ENCODE results near the gene ERICH6B. TPM values are rescaled to one million over a fixed set of nuclear protein-coding genes. Genes with fewer than 3 reads are reported as not detected.
"Not testable (repeated sequence)": the region's sequence is repeated elsewhere in the genome, so short reads cannot be mapped to it uniquely, and the experiment has no call there.

ERICH6B gene
- total RNA-seq (not detected), polyA plus RNA-seq (not detected)
- long read RNA-seq, donor 1, partial matches to known transcripts, result 0 of 1 reads
- long read RNA-seq, donor 1, other reads (novel, unspliced or antisense), result 1 of 1 reads
- long read RNA-seq, donor 2, result 0 reads
- long read RNA-seq, donor 3, partial matches to known transcripts, result 0 of 7 reads
- long read RNA-seq, donor 3, other reads (novel, unspliced or antisense), result 7 of 7 reads
- long read RNA-seq, donor 4, result 0 reads

- DNase-seq, result peak; percentile 31 to 69 (median 60)
- no peaks in the 10 kb centered on the region for H3K9me3 ChIP-seq (ENCODE audit: control insufficient read depth, low read length)
- no peak within 1 kb of the TSS for H3K27ac ChIP-seq (ENCODE audit: low read length)
- no peak within 1 kb of the TSS for H3K4me3 ChIP-seq (ENCODE audit: low read length)
- no peaks in the 10 kb centered on the region for H3K27me3 ChIP-seq (ENCODE audit: control insufficient read depth, insufficient read depth)
- 5% methylated on average over 27 of the region's 27 CpGs for WGBS
- ATAC-seq, result peak; percentile 82 to 93
- H3K4me1 ChIP-seq (ENCODE audit: control insufficient read depth, insufficient read depth, low read length), result no peaks in the 10 kb centered on the region
- intact Hi-C loops (cut with DNase I), result no loop called here
Observed at GRCh38 chr13:45615501-45616101, at the start of gene ERICH6B. ERICH6B (minus strand) TSS chr13:45615739; CDS start chr13:45597005, 18,734 bp downstream.

DNA sequence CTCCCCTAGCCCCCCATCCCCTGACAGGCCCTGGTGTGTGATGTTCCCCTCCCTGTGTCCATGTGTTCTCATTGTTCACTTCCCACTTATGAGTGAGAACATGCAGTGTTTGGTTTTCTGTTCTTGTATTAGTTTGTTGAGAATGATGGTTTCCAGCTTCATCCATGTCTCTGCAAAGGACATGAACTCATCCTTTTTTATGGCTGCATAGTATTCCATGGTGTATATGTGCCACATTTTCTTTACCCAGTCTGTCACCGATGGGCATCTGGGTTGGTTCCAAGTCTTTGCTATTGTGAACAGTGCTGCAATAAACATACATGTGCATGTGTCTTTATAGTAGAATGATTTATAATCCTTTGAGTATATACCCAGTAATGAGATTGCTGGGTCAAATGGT is 47.4 kb upstream of the ERICH6B start:
- WGBS, result 95% methylated on average over 1 of the region's 1 CpG
- H3K4me3 ChIP-seq (ENCODE audit: low read length); intact Hi-C loops (cut with DNase I); H3K9me3 ChIP-seq (ENCODE audit: control insufficient read depth, low read length); H3K4me1 ChIP-seq (ENCODE audit: control insufficient read depth, insufficient read depth, low read length); DNase-seq; H3K27me3 ChIP-seq (ENCODE audit: control insufficient read depth, insufficient read depth); ATAC-seq; H3K27ac ChIP-seq (ENCODE audit: low read length): not testable (repeated sequence)

- no peak overlapping the region for H3K27ac ChIP-seq (ENCODE audit: low read length)
- no peak for DNase-seq
- no peak overlapping the region for H3K4me3 ChIP-seq (ENCODE audit: low read length)
- 61% methylated on average over 1 of the region's 1 CpG for WGBS
- no peaks in the 10 kb centered on the region for H3K27me3 ChIP-seq (ENCODE audit: control insufficient read depth, insufficient read depth)
- intact Hi-C loops (cut with DNase I), result no loop called here
- H3K9me3 ChIP-seq (ENCODE audit: control insufficient read depth, low read length), result no peaks in the 10 kb centered on the region
- no peak for ATAC-seq
- no peaks in the 10 kb centered on the region for H3K4me1 ChIP-seq (ENCODE audit: control insufficient read depth, insufficient read depth, low read length)
Observed at GRCh38 chr13:45662162-45662561, 46.6 kb upstream of the ERICH6B start.

GRCh38 chr13:45660458-45660857 is 44.9 kb upstream of the ERICH6B start:
- DNase-seq; ATAC-seq; H3K4me1 ChIP-seq (ENCODE audit: control insufficient read depth, insufficient read depth, low read length); intact Hi-C loops (cut with DNase I); H3K4me3 ChIP-seq (ENCODE audit: low read length); H3K27ac ChIP-seq (ENCODE audit: low read length); H3K27me3 ChIP-seq (ENCODE audit: control insufficient read depth, insufficient read depth); H3K9me3 ChIP-seq (ENCODE audit: control insufficient read depth, low read length): not testable (repeated sequence)
- 25% methylated on average over 1 of the region's 1 CpG for WGBS

DNA sequence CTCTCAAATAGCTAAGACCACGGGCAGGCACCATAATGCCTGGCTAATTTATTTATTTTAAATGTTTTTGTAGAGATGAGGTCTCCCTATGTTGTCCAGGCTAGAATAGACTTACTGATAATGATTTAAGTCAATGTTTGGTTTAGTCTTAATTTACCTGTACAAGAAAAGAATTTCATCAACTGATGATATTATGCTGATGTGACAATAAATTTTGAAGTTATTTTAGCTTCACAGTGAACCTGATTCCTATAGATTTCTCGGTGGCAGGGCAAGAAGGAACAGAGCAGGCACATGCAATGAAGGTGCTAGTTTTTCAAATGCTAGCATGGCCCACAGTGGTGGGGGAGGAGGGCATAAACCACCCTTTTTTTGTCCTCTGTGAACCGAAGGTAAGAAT is 44.0 kb upstream of the ERICH6B start:
- ATAC-seq (no peak), DNase-seq (no peak)
- intact Hi-C loops (cut with DNase I), result no loop called here
- 73% methylated on average over 3 of the region's 3 CpGs for WGBS
- H3K27me3 ChIP-seq (ENCODE audit: control insufficient read depth, insufficient read depth), result no peaks in the 10 kb centered on the region
- H3K9me3 ChIP-seq (ENCODE audit: control insufficient read depth, low read length), result no peaks in the 10 kb centered on the region
- no peak overlapping the region for H3K4me3 ChIP-seq (ENCODE audit: low read length)
- no peak overlapping the region for H3K27ac ChIP-seq (ENCODE audit: low read length)
- no peaks in the 10 kb centered on the region for H3K4me1 ChIP-seq (ENCODE audit: control insufficient read depth, insufficient read depth, low read length)

- Histone ChIP-seq H3K4me3 (ENCODE audit: low read length) (no peak overlapping the region), H3K27ac (ENCODE audit: low read length) (no peak overlapping the region), H3K9me3 (ENCODE audit: control insufficient read depth, low read length) (no peaks in the 10 kb centered on the region), H3K4me1 (ENCODE audit: control insufficient read depth, insufficient read depth, low read length) (no peaks in the 10 kb centered on the region), H3K27me3 (ENCODE audit: control insufficient read depth, insufficient read depth) (no peaks in the 10 kb centered on the region)
- DNase-seq, result no peak
- WGBS, result 88% methylated on average over 5 of the region's 5 CpGs
- ATAC-seq, result no peak
- intact Hi-C loops (cut with DNase I), result no loop called here
Observed at GRCh38 chr13:45658586-45659235, 43.2 kb upstream of the ERICH6B start.

DNA sequence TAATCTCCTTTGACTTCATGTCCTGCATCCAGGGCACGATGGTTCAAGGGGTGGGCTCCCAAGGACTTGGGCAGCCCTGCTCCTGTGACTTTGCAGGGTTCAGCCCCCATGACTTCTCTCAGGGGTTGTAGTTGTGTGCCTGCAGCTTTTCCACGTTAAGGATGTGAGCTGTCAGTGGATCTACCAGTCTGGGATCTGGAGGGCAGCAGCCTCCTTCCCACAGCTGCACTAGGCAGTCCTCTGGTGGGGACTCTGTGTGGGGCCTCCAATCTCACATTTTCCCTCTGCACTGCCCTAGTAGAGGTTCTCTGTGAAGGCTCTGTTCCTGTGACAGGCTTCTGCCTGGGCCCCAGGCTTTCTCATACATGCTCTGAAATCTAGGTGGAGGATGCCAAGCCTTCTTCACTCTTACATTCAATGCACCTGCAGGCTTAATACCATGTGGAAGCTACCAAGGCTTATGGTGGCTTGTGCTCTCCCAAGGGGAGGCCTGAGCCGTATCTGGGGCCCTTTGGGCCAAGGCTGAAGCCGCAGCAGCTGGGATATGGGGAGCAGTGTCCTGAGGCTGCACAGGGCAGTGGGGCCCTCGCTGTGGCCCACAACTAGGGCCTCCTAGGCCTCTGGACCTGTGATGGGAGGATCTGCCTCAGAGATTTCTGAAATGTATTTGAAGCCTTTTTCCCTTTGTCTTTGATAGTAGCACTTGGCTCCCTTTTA is 39.3 kb upstream of the ERICH6B start:
- 76% methylated on average over 5 of the region's 5 CpGs for WGBS
- Histone ChIP-seq H3K4me3 (ENCODE audit: low read length) (no peak overlapping the region), H3K4me1 (ENCODE audit: control insufficient read depth, insufficient read depth, low read length) (no peaks in the 10 kb centered on the region), H3K9me3 (ENCODE audit: control insufficient read depth, low read length) (no peaks in the 10 kb centered on the region), H3K27me3 (ENCODE audit: control insufficient read depth, insufficient read depth) (no peaks in the 10 kb centered on the region), H3K27ac (ENCODE audit: low read length) (no peak overlapping the region)
- intact Hi-C loops (cut with DNase I), result no loop called here
- DNase-seq (no peak), ATAC-seq (no peak)

DNA sequence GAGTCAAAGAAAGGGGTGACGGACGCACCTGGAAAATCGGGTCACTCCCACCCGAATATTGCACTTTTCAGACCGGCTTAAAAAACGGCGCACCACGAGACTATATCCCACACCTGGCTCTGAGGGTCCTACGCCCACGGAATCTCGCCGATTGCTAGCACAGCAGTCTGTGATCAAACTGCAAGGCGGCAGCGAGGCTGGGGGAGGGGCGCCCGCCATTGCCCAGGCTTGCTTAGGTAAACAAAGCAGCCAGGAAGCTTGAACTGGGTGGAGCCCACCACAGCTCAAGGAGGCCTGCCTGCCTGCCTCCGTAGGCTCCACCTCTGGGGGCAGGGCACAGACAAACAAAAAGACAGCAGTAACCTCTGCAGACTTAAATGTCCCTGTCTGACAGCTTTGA is 29.7 kb upstream of the ERICH6B start:
- H3K4me1 ChIP-seq (ENCODE audit: control insufficient read depth, insufficient read depth, low read length); intact Hi-C loops (cut with DNase I); H3K4me3 ChIP-seq (ENCODE audit: low read length); H3K27ac ChIP-seq (ENCODE audit: low read length); H3K27me3 ChIP-seq (ENCODE audit: control insufficient read depth, insufficient read depth); H3K9me3 ChIP-seq (ENCODE audit: control insufficient read depth, low read length); ATAC-seq; DNase-seq: not testable (repeated sequence)
- WGBS, result 83% methylated on average over 10 of the region's 17 CpGs

- not testable (repeated sequence) for ATAC-seq, DNase-seq
- WGBS, result 89% methylated on average over 1 of the region's 1 CpG
Observed at GRCh38 chr13:45642159-45642558, 26.6 kb upstream of the ERICH6B start.

DNA sequence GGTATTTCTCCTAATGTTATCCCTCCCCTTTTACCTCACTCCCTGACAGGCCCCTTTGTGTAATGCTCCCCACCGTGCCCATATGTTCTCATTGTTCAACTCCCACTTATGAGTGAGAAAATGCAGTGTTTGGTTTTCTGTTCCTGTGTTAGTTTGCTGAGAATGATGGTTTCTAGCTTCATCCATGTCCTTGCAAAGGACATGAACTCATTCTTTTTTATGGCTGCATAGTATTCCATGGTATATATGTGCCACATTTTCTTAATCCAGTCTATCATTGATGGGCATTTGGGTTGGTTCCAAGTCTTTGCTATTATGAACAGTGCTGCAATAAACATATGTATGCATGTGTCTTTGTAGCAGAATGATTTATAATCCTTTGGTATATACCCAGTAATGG is 19.8 kb upstream of the ERICH6B start:
- H3K27me3 ChIP-seq (ENCODE audit: control insufficient read depth, insufficient read depth); H3K4me3 ChIP-seq (ENCODE audit: low read length); H3K9me3 ChIP-seq (ENCODE audit: control insufficient read depth, low read length); intact Hi-C loops (cut with DNase I); H3K27ac ChIP-seq (ENCODE audit: low read length); H3K4me1 ChIP-seq (ENCODE audit: control insufficient read depth, insufficient read depth, low read length); DNase-seq; ATAC-seq: not testable (repeated sequence)
- WGBS, result 97% methylated on average over 1 of the region's 1 CpG

More at GRCh38 chr13:45642159-45642558, 26.6 kb upstream of the ERICH6B start:
- intact Hi-C loops (cut with DNase I); H3K4me1 ChIP-seq (ENCODE audit: control insufficient read depth, insufficient read depth, low read length); H3K4me3 ChIP-seq (ENCODE audit: low read length); H3K27ac ChIP-seq (ENCODE audit: low read length); H3K27me3 ChIP-seq (ENCODE audit: control insufficient read depth, insufficient read depth); H3K9me3 ChIP-seq (ENCODE audit: control insufficient read depth, low read length): not testable (repeated sequence)

GRCh38 chr13:45630791-45631190 is 15.3 kb upstream of the ERICH6B start:
- H3K4me1 ChIP-seq (ENCODE audit: control insufficient read depth, insufficient read depth, low read length), result peaks cover 1% of the 10 kb centered on the region
- no peaks in the 10 kb centered on the region for H3K9me3 ChIP-seq (ENCODE audit: control insufficient read depth, low read length)
- H3K27me3 ChIP-seq (ENCODE audit: control insufficient read depth, insufficient read depth), result no peaks in the 10 kb centered on the region
- H3K27ac ChIP-seq (ENCODE audit: low read length), result no peak overlapping the region
- 83% methylated on average over 7 of the region's 7 CpGs for WGBS
- no peak overlapping the region for H3K4me3 ChIP-seq (ENCODE audit: low read length)
- intact Hi-C loops (cut with DNase I), result no loop called here
- DNase-seq, result no peak
- no peak for ATAC-seq

All from right cardiac atrium (tissue), 5 donors.